Measurements from ENCODE around the gene PIK3R5.

The PIK3R5 gene

DNA sequence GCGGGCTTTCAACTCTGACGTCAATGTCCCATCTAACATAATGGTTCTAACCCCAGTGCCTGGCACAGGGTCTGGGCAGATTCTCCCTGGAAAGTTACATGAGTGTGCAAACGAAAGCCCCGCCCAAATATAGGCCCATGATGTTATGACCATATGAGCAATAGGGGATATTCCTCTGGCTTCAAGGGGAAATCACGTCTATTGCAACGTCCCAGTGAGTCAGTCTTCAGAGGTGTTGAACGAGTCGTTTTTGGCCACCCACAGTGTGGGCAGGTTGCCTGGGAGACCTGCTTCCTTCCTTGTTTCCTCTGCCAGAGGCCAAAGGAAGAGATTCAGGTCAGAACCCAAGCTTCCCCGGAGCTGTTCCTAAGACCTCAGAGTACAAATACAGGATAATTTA, 30.3 kb downstream of the PIK3R5 start:
- TF ChIP-seq, protein P1, sequence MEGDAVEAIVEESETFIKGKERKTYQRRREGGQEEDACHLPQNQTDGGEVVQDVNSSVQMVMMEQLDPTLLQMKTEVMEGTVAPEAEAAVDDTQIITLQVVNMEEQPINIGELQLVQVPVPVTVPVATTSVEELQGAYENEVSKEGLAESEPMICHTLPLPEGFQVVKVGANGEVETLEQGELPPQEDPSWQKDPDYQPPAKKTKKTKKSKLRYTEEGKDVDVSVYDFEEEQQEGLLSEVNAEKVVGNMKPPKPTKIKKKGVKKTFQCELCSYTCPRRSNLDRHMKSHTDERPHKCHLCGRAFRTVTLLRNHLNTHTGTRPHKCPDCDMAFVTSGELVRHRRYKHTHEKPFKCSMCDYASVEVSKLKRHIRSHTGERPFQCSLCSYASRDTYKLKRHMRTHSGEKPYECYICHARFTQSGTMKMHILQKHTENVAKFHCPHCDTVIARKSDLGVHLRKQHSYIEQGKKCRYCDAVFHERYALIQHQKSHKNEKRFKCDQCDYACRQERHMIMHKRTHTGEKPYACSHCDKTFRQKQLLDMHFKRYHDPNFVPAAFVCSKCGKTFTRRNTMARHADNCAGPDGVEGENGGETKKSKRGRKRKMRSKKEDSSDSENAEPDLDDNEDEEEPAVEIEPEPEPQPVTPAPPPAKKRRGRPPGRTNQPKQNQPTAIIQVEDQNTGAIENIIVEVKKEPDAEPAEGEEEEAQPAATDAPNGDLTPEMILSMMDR (conservative IDR thresholded peaks at IDR 0.05; ENCODE audit: low read length), result no peak

DNA sequence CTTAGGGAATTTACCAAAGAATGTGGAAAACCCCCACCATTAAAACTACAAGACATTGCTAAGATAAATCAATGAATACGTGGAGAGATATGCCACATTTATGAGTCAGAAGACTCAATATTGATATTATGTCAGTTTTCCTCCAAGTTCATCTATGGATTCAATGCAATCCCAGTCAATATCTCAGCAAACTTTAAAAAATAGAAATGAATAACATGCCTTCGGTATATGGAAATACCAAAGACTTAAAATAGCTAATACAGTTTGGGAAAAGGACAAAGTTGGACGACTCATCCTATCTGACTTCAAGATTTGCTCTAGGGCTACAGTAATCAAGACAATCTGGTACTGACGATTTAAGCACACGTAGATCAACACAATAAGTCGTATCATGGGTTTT, 31.2 kb downstream of the PIK3R5 start:
- no peak for DNase-seq (ENCODE audit: low read depth)
- TF ChIP-seq, protein P1 (conservative IDR thresholded peaks at IDR 0.05; ENCODE audit: low read length), result no peak
- no peak overlapping the region for H3K4me3 ChIP-seq (ENCODE audit: low read length)

More for the DNA sequence above, 30.3 kb downstream of the PIK3R5 start:
- no peak for DNase-seq (ENCODE audit: low read depth)
- H3K4me3 ChIP-seq (ENCODE audit: low read length), result no peak overlapping the region

DNA sequence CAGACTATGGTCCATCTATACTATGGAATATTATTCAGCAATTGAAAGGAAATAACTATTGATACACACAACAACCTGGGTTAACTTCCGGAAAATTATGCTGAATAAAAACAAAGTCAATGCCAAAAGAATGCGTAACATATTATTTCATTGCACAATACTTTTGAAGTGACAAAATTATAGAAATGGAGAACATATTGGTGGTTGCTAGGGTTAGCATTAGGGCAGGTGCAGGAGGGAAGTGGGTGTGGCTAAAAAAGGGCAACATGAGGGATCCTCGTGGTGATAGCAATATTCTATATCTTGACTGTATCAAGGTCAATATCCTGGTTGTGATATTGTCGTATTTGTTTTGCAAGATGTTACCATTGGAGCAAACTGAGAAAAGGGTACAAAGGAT, 34.9 kb downstream of the PIK3R5 start:
- DNase-seq (ENCODE audit: low read depth), result no peak
- no peak overlapping the region for H3K4me3 ChIP-seq (ENCODE audit: low read length)
- TF ChIP-seq, protein P1 (conservative IDR thresholded peaks at IDR 0.05; ENCODE audit: low read length), result no peak

DNA sequence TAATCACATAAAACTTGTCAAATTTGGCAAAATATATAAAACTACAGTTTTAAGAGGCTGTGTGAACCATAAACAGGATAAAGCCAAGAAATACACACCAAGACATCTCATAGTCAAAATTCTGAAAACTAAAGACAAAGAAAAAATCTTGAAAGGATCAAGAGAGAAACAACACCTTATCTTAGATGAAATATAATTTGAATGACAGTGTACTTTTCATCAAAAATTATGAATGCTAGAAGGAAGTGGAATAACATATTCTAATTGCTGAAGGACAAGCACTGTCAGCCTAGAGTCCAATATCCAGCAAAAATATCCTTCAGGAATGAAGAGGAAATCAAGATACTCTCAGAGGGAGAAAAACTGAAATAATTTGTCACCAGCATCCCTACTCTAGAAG, 37.2 kb downstream of the PIK3R5 start:
- TF ChIP-seq, protein P1 (conservative IDR thresholded peaks at IDR 0.05; ENCODE audit: low read length), result no peak
- no peak for DNase-seq (ENCODE audit: low read depth)
- H3K4me3 ChIP-seq (ENCODE audit: low read length), result no peak overlapping the region

DNA sequence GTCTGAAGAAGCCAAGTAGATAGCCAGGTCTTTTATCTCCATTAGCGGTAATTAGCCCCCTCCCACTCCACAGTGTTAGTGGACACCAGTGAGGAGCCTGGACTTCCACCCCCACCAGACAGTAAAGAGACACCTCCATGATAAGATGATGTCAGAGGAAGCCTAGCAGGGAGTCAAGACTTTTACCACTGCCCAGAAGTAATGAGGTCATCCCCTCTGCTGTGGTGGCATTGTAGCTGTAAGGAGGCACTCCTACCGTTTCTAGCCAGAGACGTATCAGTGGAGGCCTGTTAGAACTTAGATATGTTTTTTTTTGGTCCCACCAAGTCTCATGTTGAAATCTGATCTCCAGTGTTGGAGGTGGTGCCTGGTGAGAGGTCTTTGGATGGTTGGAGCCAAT, 38.1 kb downstream of the PIK3R5 start:
- TF ChIP-seq, protein P1 (conservative IDR thresholded peaks at IDR 0.05; ENCODE audit: low read length), result no peak
- no peak for DNase-seq (ENCODE audit: low read depth)
- no peak overlapping the region for H3K4me3 ChIP-seq (ENCODE audit: low read length)

DNA sequence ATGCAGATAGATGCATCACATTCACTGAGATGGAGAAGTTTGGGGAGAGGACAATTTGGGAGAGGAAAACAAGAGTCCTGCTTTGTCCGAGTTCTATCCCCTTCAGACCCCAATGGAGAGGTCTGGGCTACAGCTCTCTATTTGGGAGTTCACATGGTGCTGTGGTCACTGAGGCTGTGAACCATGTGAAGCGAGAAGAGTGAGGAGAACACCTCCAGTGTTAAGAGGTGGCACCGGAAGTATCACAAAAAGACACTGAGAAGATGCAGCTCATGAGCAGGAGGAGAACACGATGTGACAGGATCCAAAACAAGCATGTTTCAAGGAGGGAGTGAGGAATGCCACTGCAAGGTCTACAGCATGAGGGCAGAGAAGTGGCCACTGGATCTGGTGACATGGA, 39.7 kb downstream of the PIK3R5 start:
- TF ChIP-seq, protein P1 (conservative IDR thresholded peaks at IDR 0.05; ENCODE audit: low read length), result no peak

DNA sequence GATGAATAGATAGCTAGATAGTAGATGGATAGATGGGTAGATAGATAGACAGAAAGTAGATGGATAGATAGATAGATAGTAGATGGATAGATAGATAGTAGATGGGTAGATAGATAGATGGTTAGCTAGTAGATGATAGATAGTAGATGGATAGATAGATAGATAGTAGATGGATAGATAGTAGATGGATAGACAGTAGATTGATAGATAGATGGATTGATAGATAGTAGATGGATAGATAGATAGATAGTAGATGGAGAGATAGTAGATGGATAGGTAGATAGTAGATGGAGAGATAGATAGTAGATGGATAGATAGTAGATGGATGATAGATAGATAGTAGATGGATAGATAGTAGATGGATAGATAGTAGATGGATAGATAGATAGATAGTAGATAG, 40.4 kb downstream of the PIK3R5 start:
- H3K4me3 ChIP-seq (ENCODE audit: low read length), result no peak overlapping the region
- TF ChIP-seq, protein P1 (conservative IDR thresholded peaks at IDR 0.05; ENCODE audit: low read length), result no peak
- no peak for DNase-seq (ENCODE audit: low read depth)

More for the DNA sequence above, 39.7 kb downstream of the PIK3R5 start:
- DNase-seq (ENCODE audit: low read depth), result no peak
- no peak overlapping the region for H3K4me3 ChIP-seq (ENCODE audit: low read length)

Data from AG10803 (cell line).